Uterus (tissue), 4 donors: ENCODE data around the gene KLF6. TPM values are rescaled to one million over a fixed set of nuclear protein-coding genes. Genes with fewer than 3 reads are reported as not detected.
A peak's percentile ranks its signal among the peaks of the same experiment; 100 is the strongest.

Experiments
- DNase-seq, 2 donors: peaks; one replicate each; pipeline ENCODE4 v3.0.0-alpha.2; 2019 to 2020
- H3K27ac ChIP-seq, 2 donors: fragments of 200-600 bp; sonication (generic); 1 replicate in 1 of 2; 2 replicates in 1 of 2; pipeline ENCODE4 v1.5.1; 2016 to 2018
- H3K27me3 ChIP-seq, 2 donors: fragments of 200-600 bp; sonication (generic); one replicate each; pipeline ENCODE4 v1.5.1; 2018 to 2019; ENCODE audit warnings: control low read depth in 1 of 2
- H3K36me3 ChIP-seq, 2 donors: fragments of 200-600 bp; sonication (generic); one replicate each; pipeline ENCODE4 v1.5.1; 2019; ENCODE audit warnings: control low read depth in 1 of 2
- H3K4me1 ChIP-seq, 2 donors: fragments of 200-600 bp; sonication (generic); one replicate each; pipeline ENCODE4 v1.5.1; 2018 to 2019; ENCODE audit warnings: control low read depth in 1 of 2
- H3K4me3 ChIP-seq, 2 donors: fragments of 200-600 bp; sonication (generic); 1 replicate in 1 of 2; 2 replicates in 1 of 2; pipeline ENCODE4 v1.5.1; 2018 to 2019; ENCODE audit warnings: mild to moderate bottlenecking in 1 of 2
- H3K9me3 ChIP-seq, 2 donors: fragments of 200-600 bp; sonication (generic); one replicate each; pipeline ENCODE4 v1.5.1; 2019; ENCODE audit warnings: control low read depth in 1 of 2
- CTCF ChIP-seq, 4 experiments: fragments of 200-600 bp in 2 of 4; fragments of 450-650 bp in 2 of 4; sonication (generic) in 2 of 4; IDR thresholded peaks; one replicate each; pipeline ENCODE4 v1.5.1; 2016 to 2019; ENCODE audit warnings: antibody characterized with exemption in 4 of 4, mild to moderate bottlenecking in 2 of 4, moderate library complexity in 1 of 4
- POLR2A ChIP-seq, 2 donors: fragments of 450-650 bp; IDR thresholded peaks; one replicate each; pipeline ENCODE4 v1.6.1; 2016; ENCODE audit warnings: antibody characterized with exemption in 2 of 2, mild to moderate bottlenecking in 1 of 2, moderate library complexity in 1 of 2
- intact Hi-C: fragments of 100-400 bp; cut with DNase I; formaldehyde crosslinking; loops from one replicate; pipeline ENCODE4 v1.15.1; 2023; ENCODE audit warnings: low total_unique reads
- total RNA-seq, 4 donors: library from RNA; depleted of rRNA in 3 of 4; stranded (reverse); fragments of >200 nt in 3 of 4; gene quantifications; one replicate each; pipeline versions ENCODE4 v1.1.0 to v1.2.4, GENCODE V29; 2014 to 2023
- donor health status: DM: yes; HTN: yes; CAD: no.

The KLF6 gene
- total RNA-seq, 4 donors from 2014 or later, result 47.9 to 128 (median 87.4) TPM

- TF ChIP-seq POLR2A (IDR thresholded peaks at IDR 0.05), result no peak
- no peak for TF ChIP-seq CTCF (IDR thresholded peaks at IDR 0.05)
- Histone ChIP-seq H3K9me3 (no peaks in the 10 kb centered on the region), H3K36me3 (no peaks in the 10 kb centered on the region), H3K4me1 (peaks cover 5 to 12% of the 10 kb centered on the region in 2 donors), H3K27ac (peak overlapping the region; percentile 99 to 100), H3K27me3 (no peaks in the 10 kb centered on the region), H3K4me3 (peak overlapping the region in 1 of 2 donors; percentile 93)
- no peak for DNase-seq
- intact Hi-C loops, result no loop called here
Measured at GRCh38 chr10:3778692-3779157, 6.3 kb downstream of the KLF6 start.

- Histone ChIP-seq H3K27me3 (no peaks in the 10 kb centered on the region), H3K4me1 (peaks cover 5 to 12% of the 10 kb centered on the region in 2 donors)
Measured at GRCh38 chr10:3777981-3778691, 6.9 kb downstream of the KLF6 start.

GRCh38 chr10:3776796-3777571, 8.0 kb downstream of the KLF6 start:
- Histone ChIP-seq H3K9me3 (no peaks in the 10 kb centered on the region), H3K27ac (peak overlapping the region; percentile 99 to 100), H3K4me3 (no peak overlapping the region), H3K36me3 (no peaks in the 10 kb centered on the region), H3K4me1 (peaks cover 5 to 12% of the 10 kb centered on the region in 2 donors), H3K27me3 (no peaks in the 10 kb centered on the region)
- TF ChIP-seq CTCF (IDR thresholded peaks at IDR 0.05), result no peak
- no peak for TF ChIP-seq POLR2A (IDR thresholded peaks at IDR 0.05)
- intact Hi-C loops, result no loop called here
- DNase-seq, result peak; percentile 59 to 69

More at GRCh38 chr10:3777981-3778691, 6.9 kb downstream of the KLF6 start:
- intact Hi-C loops, result no loop called here
- Histone ChIP-seq H3K9me3 (no peaks in the 10 kb centered on the region), H3K36me3 (no peaks in the 10 kb centered on the region), H3K4me3 (no peak overlapping the region), H3K27ac (peak overlapping the region; percentile 99 to 100)
- no peak for DNase-seq
- TF ChIP-seq CTCF (IDR thresholded peaks at IDR 0.05) (no peak), POLR2A (IDR thresholded peaks at IDR 0.05) (no peak)

- Histone ChIP-seq H3K9me3 (no peaks in the 10 kb centered on the region), H3K27me3 (no peaks in the 10 kb centered on the region), H3K4me1 (peaks cover 5 to 12% of the 10 kb centered on the region in 2 donors), H3K27ac (peak overlapping the region; percentile 99 to 100), H3K4me3 (no peak overlapping the region), H3K36me3 (no peaks in the 10 kb centered on the region)
- DNase-seq, result no peak
- TF ChIP-seq CTCF (IDR thresholded peaks at IDR 0.05) (no peak), POLR2A (IDR thresholded peaks at IDR 0.05) (no peak)
- intact Hi-C loops, result no loop called here
Measured at GRCh38 chr10:3775696-3776551, 9.1 kb downstream of the KLF6 start.
